Activated CD8-positive, alpha-beta memory T cell treated with anti-CD3 and anti-CD28 coated beads, Interleukin-2, amount 50 U/mL, for 24 hours (primary cell): Measurements from ENCODE around the gene ATP6AP1.
"Not testable (repeated sequence)": the region's sequence is repeated elsewhere in the genome, so short reads cannot be mapped to it uniquely, and the experiment has no call there.

Experiments
- DNase-seq: peaks from one replicate; pipeline ENCODE4 v3.0.0-alpha.2; 2020; ENCODE audit errors: extremely low read depth

The ATP6AP1 gene

DNA sequence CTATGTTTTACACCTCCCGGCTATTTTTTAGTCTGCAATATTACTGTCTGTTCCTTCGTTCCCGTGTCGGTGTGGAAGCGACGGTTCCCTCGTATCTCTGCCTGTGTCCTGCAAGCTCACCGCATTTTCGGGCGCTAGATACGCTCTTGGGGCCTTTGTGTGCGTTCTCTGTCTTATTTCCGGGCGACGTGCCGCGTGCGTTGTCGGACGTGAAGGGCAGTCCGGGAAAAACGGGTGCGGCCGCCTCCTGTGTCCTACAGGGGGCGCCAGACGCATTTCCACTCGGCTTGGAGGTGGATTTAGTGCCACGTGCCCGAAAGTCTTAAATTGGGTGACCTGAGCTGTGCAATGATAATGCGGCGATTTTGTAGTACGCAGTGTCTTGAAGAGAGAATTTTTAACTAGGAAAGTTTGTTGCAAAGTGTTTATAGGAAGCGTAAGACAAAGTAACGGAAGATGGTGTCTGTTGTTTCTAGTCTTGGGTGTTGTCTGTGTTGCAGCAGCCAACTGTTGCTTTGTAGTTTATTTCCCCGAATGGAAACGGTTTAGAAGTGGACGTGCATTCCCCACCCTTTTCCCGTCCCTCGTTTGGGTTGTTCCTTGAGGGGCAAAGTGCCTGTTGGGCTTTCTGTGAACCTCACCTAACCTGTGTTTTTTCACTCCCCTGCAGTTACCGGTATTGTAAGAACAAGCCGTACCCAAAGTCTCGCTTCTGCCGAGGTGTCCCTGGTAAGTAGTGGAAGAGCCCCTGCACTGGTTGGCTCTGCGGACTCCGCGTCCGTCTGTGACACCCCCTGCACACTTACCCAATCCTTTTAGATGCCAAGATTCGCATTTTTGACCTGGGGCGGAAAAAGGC, 29.6 kb upstream of the ATP6AP1 start:
- DNase-seq: peak; percentile 48

DNA sequence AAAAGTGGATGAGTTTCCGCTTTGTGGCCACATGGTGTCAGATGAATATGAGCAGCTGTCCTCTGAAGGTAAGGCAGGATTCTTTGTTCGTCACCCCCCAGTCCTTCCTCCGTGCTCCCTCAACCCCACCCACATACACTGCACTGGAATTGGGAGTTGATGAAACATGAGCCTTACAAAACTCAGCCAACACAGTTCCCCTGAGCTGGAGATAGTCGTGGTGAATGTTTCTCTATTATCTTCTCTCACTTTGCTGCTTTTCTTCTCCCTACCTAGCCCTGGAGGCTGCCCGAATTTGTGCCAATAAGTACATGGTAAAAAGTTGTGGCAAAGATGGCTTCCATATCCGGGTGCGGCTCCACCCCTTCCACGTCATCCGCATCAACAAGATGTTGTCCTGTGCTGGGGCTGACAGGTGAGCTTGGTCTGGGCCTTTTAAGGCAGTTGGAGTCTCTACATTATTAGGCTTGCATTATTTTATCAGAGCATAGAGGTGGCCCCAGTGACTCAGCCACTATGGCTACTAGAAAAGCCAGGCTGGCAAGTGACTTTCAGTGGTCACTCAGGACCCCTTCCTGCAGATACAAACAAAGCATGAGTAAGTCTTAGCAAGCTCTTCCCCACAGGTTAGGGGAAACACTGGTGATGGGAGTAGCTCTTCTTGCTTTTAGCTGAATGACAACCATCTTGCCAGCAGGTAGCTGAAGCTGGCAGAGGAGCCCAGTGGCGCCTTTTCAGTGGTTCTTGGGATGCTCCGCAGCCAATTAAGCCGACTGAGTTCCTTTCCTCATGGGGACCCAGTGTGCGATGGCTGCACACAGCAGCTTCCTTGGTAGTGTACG, 28.7 kb upstream of the ATP6AP1 start:
- no peak for DNase-seq

DNA sequence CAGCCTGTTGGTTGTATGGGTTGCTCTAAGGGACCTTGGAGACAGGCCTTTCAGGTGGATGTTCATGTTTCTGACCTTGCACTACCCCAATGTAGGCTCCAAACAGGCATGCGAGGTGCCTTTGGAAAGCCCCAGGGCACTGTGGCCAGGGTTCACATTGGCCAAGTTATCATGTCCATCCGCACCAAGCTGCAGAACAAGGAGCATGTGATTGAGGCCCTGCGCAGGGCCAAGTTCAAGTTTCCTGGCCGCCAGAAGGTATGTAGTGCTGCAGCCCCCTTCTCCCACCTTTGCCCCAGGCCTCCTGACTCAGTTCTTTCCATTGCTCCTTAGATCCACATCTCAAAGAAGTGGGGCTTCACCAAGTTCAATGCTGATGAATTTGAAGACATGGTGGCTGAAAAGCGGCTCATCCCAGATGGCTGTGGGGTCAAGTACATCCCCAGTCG, 28.1 kb upstream of the ATP6AP1 start:
- not testable (repeated sequence) for DNase-seq

DNA sequence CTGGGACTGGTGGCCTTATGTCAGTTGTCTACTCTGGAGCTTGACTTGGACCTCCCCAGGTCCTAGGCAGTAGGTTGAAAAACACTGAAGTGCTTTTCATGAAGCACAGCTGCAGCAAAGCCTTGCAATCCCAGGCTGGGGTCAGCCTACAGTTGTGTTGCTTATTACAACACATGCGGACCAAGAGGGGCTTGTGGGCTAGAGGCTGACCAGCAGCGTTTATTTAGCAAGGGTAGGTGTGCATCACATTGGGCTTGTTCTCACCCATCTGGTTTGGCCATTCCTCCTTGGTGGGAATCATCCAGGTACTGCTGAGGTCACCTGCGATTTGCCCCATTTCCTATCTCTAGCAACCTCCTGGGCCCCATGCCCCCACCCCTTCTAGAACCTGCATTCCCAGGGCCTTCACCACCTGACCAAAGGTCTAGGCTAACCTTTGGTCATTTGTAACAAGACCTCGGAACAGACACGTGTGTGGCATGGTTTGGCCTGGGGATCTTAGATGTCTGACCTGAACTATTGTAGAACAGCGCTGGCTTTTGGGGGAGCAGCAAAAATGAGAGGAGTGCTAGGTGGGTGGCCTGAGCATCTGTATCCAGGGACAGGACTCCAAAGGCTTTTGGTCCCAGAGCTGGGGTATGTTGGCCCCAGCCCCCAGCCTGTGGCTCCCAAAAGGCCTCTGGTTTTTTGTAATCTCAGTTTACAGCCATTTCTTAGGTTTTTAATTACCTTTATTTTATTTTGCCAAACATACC, 27.3 kb upstream of the ATP6AP1 start:
- no peak for DNase-seq

DNA sequence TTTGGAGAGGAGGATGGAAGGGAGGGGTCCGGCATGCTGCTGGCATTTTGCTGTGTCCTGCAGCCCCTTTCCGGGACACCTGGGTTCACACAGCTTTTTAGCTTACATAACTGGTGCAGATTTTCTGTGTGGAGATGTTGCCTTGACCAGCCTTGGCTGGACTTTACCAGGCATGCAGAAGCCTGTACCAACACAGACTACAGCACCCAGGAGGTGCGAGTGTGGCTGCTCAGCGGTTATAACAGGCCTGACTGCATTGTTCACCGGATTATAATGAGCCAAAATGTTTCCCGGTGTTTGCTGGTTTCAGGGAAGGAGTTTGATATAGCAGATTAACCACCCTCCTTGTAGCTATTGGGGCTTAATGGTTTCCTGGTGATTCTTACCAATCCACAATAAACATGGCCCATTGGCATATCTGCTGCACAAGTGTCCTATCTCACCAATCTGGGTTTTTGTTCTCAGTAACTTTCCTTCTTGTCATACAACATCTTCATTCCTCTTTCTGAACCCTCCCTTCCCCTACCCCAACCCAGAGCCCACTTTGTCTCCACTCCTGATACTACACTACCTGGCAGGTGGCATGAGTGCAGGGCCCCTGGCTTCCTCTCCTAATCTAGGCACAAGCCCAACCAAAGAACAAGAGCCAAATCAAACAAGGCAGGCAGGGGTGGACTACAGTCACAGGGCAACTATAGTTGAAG, 26.4 kb upstream of the ATP6AP1 start:
- no peak for DNase-seq

DNA sequence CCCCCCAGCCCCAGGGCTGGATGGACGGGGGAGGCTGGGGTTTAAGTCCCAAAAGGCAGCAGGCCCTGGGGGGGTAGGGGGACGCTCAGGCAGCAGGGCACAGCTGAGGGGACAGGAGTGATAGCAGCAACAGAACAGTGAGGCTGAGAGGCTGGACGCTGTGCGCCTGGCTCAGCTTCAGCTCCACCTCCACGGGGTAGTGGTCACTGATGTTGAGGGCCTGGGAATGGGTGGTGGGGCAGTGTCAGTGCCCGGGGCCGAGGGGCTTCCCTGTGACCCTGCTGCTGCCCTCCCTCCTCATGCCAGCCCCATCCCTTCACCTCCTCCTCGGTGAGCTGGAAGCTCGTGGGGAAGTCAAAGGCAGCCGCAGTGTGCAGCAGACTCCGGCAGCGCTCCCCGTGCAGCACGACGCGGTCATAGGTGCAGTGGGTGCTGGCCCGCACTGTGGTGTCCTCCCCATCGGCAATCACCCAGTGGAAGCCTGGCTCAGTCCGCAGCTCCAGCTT, 25.8 kb upstream of the ATP6AP1 start:
- no peak for DNase-seq

DNA sequence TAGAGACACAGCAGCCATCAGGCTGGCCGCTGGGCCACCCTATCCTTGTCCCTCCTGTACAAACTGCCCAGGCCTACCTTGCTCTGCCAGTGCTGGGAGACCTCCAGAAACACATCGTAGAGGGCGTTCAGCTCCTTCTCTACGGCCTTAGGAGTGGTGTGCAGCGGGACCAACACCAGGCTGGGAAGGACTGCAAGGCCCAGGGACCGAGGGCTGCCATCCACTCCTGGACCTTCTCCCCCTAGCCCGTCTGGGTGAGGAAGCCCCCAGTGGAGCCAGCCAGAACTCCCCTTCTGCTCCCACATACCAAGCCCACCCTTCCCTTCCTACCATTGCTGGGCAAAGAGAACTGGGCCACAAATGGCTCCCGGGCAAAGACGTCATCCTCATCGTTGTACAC, 25.3 kb upstream of the ATP6AP1 start:
- DNase-seq: no peak

DNA sequence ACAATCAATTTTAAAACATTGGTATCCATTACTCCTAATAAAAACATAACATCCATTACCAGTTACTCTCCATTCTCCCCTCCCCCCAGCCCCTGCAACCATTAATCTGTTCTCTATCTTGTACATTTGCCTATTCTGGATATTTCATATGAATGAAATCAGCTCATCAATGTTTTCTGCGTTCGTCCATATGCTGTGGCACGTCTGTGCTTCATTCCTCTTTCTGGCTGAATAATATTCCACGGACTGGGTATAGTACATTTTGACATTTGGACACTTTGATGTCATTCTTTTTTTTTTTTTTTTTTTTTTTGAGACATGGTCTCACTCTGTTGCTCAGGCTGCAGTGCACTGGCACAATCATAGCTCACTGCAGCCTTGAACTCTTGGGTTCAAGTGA, 24.6 kb upstream of the ATP6AP1 start:
- no peak for DNase-seq

DNA sequence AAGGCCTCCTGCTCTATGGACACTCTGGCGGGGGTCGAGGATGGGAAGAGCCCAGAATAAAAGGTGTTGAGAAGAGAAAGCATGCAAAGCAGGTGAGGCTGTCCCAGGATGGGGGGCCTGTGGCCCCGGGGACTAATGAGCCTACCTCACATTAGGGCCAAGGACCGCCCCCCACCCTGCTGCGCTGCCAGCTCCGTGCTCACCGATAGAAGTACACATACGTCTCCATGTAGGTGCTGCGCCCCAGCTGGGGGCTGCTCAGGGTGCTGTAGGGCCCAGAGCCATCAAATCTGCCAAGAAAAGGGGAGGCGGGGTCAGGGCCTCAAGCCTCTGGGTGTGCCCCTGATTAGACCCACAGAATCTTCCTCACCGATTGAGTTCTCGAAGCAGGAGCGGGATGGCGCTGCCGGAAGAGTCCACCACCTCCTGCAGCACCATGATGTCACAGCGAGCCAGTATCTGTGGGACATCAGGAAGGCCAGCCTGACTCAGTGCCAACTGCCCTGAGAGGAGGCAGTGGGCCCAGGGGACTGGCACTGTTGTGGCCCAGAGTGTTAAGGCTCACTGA, 23.8 kb upstream of the ATP6AP1 start:
- no peak for DNase-seq

DNA sequence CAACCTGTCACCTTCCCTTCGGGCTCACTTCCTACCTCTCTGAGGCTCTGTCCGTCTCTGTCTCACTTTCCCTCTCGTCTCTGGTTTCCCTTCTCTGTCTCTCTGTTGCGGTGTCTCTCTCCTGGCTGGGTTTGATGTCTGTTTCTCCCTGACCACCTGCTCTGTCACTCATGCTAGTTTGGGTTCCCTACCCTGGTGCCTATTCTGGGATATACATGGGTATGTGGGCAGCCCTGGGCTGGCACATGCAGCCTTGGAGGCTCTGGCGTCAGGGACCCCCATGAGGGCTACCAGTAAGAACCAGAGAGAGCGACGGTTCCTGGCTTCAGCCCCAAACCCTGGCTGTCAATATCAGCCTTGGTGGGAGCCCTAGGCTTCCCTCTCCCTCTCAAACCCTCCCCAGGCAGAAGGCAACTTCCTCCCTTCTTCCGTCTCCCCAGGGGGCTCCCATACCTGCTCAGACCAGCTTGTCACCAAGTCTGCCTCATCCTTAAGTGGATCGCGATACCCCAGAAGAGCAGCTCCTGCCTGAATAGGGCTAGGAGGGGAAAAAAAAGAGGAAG, 19.7 kb upstream of the ATP6AP1 start:
- no peak for DNase-seq

DNA sequence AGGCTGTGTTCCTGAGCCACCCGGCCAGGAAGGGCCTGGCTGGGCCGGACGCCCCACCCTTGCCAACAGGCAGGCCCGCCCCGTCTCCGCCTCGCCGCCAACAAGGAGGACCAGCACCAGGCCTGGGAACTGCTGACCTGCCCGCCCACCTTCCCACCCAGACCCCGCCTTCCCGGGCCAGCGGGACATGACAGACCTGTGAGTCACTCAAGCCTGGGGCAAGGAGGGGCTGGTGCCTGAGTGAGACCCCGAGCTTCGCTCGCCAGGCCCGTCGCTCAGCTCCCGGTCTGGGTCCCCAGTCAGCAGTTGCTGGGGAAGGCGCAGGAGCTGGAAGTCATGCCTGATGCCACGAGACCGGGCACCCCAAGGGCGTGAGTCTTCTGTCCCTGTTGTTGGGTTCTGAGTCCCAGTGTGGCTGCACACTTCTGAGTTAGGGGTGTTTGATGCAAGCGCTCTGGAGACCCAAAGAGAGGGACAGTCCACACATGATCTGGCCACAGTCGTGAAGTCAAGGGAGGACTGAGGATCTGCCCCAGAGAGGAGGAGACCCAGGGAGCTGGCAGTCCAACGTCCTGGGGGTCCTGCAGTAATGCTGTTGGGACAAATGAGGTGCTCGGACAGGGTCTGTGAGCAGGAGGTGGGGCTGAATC, 19.1 kb upstream of the ATP6AP1 start, which contains the start of gene DNASE1L1:
Gene DNASE1L1, minus strand, starts transcription at position 33 of the 650 bp plus-strand sequence. CDS start 3,686 bp downstream, outside the sequence.
- no peak for DNase-seq

DNA sequence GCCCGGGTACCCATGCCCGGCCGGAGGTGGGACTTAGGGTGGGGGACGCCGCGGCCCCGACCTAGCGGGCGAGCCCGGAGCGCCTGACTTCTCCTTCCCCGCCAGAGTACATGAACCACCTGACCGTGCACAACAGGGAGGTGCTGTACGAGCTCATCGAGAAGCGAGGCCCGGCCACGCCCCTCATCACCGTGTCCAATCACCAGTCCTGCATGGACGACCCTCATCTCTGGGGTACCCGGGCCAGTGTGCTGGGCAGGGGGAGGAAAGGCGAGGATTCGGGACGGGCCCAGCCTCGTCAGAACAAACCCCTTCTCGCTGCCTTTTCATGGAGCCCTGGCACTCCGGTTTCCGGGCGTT, 16.5 kb upstream of the ATP6AP1 start:
- no peak for DNase-seq

DNA sequence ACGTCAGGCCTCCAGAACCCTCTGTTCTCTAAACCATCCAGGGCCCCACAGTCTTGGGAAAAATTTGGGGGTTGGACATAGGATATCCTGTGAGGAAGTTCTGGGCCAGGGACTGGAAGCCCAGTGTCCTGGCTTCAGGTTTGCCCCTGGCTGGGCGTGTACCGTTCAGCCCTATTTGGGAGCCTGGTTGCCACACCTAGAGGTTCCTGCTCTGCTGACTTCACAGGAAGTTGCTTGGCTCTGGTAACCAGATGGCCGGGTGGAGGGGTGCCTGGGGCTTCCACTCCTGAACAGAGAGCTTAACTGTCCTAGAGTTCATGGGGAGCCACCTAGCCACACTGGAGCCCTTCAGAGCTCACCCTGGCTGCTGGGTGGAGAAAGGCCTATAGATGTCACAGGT, 16.0 kb upstream of the ATP6AP1 start:
- DNase-seq: no peak

DNA sequence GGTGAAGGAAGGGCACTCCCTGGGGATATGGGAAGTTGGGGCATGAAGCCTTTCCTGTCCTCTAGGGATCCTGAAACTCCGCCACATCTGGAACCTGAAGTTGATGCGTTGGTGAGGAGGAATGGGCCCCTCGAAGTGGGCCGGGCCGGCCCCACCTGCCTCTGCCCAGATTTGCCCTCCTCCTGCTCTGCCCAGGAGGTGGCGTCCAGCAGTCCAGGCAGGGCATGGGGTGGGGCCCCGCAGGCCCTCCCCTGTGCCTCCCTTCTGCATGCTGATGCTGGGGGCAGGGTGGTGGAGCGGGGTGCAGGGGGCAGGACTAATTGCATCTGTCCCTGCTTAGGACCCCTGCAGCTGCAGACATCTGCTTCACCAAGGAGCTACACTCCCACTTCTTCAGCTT, 15.3 kb upstream of the ATP6AP1 start:
- no peak for DNase-seq

DNA sequence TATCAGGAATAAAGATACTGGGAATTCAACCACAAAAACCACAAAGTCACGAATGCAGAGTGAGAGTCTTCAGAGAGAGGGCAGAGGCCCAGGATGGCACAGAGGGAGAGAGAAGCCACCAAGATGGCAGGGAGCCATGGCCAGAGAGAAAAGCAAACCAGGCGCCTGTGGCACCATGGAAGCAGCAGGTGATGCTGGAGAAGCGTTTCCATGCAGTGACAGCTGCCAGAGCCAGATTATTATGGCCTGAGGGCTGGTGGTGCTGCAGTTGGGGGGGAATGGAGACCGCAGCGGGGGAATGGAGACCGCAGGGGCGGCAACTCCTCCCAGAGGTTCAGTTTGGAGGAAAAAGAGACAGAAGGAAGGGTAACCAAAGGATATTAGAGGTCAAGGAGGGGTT, 11.3 kb upstream of the ATP6AP1 start:
- no peak for DNase-seq

DNA sequence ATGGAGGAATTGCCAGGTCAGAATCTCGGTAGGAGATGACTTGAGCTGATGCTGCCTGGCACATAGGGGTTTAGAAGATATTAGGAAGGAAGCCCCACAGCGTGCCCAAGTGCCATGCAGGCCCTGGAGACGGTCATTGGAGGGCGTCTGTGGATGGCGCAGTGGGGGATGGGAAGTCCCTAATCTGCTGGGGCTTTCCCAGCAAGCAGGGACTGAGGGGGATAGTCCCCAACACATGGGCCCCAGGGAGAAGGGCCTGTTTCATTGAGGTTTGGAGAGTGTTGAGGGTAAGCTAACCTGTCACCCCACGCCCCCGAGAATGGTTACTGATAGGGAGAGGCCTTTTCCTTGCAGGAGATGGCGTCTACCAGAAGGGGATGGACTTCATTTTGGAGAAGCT, 9.3 kb upstream of the ATP6AP1 start:
- DNase-seq: no peak

DNA sequence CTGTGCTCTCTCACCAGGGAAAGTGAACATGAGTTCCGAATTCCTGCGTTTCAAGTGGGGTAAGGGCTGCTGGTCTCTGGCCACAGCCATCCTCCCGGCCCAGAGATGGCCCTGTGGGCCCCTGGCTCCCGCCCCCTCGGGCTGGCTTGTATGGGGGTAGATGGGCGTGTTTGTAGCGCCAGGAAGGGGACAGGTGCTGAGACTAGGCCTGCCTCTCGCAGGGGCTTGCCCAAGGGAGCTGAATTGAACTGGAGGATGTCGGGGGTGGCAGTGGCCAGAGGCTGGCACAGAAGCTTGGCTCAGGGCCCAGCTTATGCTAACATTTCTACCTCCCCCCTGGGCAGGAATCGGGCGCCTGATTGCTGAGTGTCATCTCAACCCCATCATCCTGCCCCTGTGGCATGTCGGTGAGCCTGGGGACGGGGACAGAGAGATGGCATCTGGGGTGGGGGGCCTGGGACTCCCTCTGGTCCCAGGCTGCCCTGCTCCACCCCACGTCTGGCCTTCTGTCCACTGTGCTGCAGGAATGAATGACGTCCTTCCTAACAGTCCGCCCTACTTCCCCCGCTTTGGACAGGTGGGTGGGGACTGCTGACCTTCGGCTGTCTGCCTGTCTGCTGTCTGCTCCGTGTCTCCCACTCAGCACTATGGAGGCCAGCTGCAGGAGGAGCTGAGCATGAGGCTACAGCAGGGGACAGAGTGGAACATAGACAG, 8.6 kb upstream of the ATP6AP1 start:
- no peak for DNase-seq

DNA sequence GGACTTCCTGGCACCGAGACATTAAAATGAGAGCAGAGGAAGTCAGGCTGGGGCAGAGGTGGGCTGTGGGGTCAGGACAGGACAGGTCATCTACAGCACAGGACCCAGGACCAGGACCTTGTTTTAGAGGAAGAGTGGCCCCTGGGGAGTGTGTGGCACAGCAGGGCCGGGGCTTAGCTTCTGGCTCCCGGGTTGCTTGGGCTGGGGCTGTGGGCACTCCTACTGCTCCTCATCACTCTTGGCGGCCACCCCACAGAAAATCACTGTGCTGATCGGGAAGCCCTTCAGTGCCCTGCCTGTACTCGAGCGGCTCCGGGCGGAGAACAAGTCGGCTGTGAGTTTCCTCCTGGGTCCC, 8.1 kb upstream of the ATP6AP1 start:
- no peak for DNase-seq

DNA sequence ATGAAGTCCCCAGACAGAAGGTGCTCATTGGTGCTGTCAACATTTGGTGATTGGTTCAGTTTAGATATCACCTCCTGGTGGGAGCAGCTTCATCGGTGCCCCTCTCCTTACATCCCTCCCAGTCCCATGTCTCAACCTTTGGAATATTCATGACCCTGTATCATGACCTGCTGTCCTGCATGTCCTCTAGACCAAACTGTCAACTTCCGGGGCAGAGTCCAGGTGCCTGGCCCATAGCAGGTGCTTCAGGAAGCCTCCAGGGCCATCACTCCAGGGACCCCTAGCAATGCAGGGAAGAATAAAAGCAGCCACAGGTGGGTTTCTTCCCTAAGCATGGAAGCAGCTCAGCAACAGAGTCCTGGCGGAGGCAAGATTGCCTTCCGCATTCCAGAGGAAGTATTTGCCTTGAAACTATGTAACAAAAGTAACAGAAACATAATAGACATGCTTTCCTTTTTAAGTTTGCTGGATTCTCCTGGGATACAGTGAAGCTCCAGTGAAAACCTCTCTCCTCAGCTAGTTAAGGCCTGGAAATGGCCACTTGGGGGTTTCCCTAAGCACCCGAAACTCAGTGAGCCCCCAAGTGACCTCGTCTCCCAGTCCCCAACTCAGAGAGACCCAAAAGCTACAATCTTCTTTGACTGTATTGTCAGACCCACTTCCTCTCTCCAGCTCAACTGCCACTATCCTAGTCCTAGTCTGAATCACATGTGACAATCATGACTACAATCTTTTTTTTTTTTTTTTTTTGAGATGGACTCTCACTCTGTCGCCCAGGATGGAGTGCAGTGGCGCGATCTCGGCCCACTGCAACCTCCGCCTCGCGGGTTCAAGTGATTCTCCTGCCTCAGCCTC, 1.3 kb upstream of the ATP6AP1 start:
- DNase-seq: no peak
